Measurements from ENCODE around the gene HDAC4.

Gene HDAC4

GRCh38 chr2:239136203-239136602, 264.6 kb downstream of the HDAC4 start:
- Histone ChIP-seq H3K27me3 (ENCODE audit: low read length) (no peaks in the 10 kb centered on the region), H3K79me2 (ENCODE audit: insufficient read depth, low read length) (no peaks in the 10 kb centered on the region), H3K36me3 (ENCODE audit: low read length) (no peaks in the 10 kb centered on the region), H2AFZ (ENCODE audit: low read depth, low read length, severe bottlenecking) (no peak overlapping the region), H3K9me2 (replicated peaks; ENCODE audit: insufficient read depth, low read length) (no peaks in the 10 kb centered on the region), H3K9me3 (ENCODE audit: insufficient read depth, low read length) (no peaks in the 10 kb centered on the region), H3F3A (ENCODE audit: insufficient read depth) (no peaks in the 10 kb centered on the region), H3K9ac (ENCODE audit: low read length) (no peak overlapping the region), H3K27ac (ENCODE audit: low read depth, low read length) (no peak overlapping the region), H3K4me3 (ENCODE audit: insufficient read depth, low read length, poor library complexity, severe bottlenecking) (no peak overlapping the region), H3K4me2 (ENCODE audit: low read depth, low read length, poor library complexity, severe bottlenecking) (no peak overlapping the region), H4K20me1 (ENCODE audit: low read depth, low read length) (no peaks in the 10 kb centered on the region)
- TF ChIP-seq CTCF (IDR thresholded peaks at IDR 0.05; ENCODE audit: insufficient read depth, low read length, poor library complexity, severe bottlenecking) (no peak), EZH2phosphoT487 (conservative IDR thresholded peaks at IDR 0.05; ENCODE audit: low read length) (no peak)

- Histone ChIP-seq H3K4me3 (ENCODE audit: insufficient read depth, low read length, poor library complexity, severe bottlenecking) (no peak overlapping the region), H3K9ac (ENCODE audit: low read length) (no peak overlapping the region), H3K79me2 (ENCODE audit: insufficient read depth, low read length) (no peaks in the 10 kb centered on the region), H3K27ac (ENCODE audit: low read depth, low read length) (no peak overlapping the region), H3K9me2 (replicated peaks; ENCODE audit: insufficient read depth, low read length) (no peaks in the 10 kb centered on the region), H3K9me3 (ENCODE audit: insufficient read depth, low read length) (no peaks in the 10 kb centered on the region), H2AFZ (ENCODE audit: low read depth, low read length, severe bottlenecking) (no peak overlapping the region), H3K4me2 (ENCODE audit: low read depth, low read length, poor library complexity, severe bottlenecking) (no peak overlapping the region), H4K20me1 (ENCODE audit: low read depth, low read length) (no peaks in the 10 kb centered on the region), H3K36me3 (ENCODE audit: low read length) (no peaks in the 10 kb centered on the region), H3K27me3 (ENCODE audit: low read length) (no peaks in the 10 kb centered on the region), H3F3A (ENCODE audit: insufficient read depth) (no peaks in the 10 kb centered on the region)
- TF ChIP-seq CTCF (IDR thresholded peaks at IDR 0.05; ENCODE audit: insufficient read depth, low read length, poor library complexity, severe bottlenecking) (no peak), EZH2phosphoT487 (conservative IDR thresholded peaks at IDR 0.05; ENCODE audit: low read length) (no peak)
These were observed 265.3 kb downstream of the HDAC4 start for GRCh38 chr2:239135531-239135930.

GRCh38 chr2:239133945-239134570, 266.8 kb downstream of the HDAC4 start:
- no peaks in the 10 kb centered on the region for H3K9me3 ChIP-seq (ENCODE audit: insufficient read depth, low read length)
- H3K4me2 ChIP-seq (ENCODE audit: low read depth, low read length, poor library complexity, severe bottlenecking), result no peak overlapping the region
- no peaks in the 10 kb centered on the region for H3K9me2 ChIP-seq (replicated peaks; ENCODE audit: insufficient read depth, low read length)
- H3K4me3 ChIP-seq (ENCODE audit: insufficient read depth, low read length, poor library complexity, severe bottlenecking), result no peak overlapping the region
- H3K36me3 ChIP-seq (ENCODE audit: low read length), result no peaks in the 10 kb centered on the region
- no peaks in the 10 kb centered on the region for H4K20me1 ChIP-seq (ENCODE audit: low read depth, low read length)
- no peaks in the 10 kb centered on the region for H3K79me2 ChIP-seq (ENCODE audit: insufficient read depth, low read length)
- H3K9ac ChIP-seq (ENCODE audit: low read length), result no peak overlapping the region
- H2AFZ ChIP-seq (ENCODE audit: low read depth, low read length, severe bottlenecking), result no peak overlapping the region
- no peak overlapping the region for H3K27ac ChIP-seq (ENCODE audit: low read depth, low read length)
- TF ChIP-seq CTCF (IDR thresholded peaks at IDR 0.05; ENCODE audit: insufficient read depth, low read length, poor library complexity, severe bottlenecking), result no peak
- no peak for TF ChIP-seq EZH2phosphoT487 (conservative IDR thresholded peaks at IDR 0.05; ENCODE audit: low read length)
- no peaks in the 10 kb centered on the region for H3F3A ChIP-seq (ENCODE audit: insufficient read depth)
- H3K27me3 ChIP-seq (ENCODE audit: low read length), result no peaks in the 10 kb centered on the region
